ENCODE data around the gene MRM2. TPM values are rescaled to one million over a fixed set of nuclear protein-coding genes. Genes with fewer than 3 reads are reported as not detected.

The MRM2 gene
- total RNA-seq, 6 experiments from 2014 or later = 9.5 to 14.6 (median 11.5) TPM

DNA sequence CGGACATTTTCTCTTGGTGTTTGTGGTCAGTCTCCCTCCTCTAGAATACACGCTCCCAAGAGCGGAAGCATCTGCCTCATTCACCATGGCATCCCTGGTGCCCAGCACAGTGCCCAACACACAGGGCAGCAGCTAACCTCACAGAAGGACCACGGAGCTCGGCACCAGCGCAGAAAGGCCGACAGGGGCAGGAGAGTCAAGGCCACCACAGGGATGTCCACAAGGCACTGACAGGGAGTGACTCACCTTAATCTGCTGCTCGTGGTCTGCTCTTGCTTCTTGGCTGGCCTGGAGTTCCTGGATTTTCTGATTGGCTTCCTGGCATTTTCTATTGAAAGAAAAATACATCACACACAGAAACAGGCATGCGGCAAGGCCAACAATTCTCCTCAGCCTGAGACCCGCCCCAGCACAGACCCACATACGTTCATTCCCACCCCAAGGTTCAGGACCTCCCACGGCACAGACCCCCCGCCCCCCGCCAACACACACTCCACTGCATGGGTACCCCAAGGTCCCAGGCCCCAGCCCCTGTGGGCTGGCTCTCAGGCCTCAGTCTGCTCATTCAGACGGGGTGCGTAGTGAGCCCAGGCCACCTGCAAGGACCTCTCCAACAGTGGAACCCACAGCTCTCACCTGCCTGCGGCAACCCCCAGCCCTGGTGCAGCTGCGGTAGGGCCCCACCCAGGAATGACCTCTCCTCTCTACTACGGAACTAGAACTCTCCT lies 24.1 kb downstream of the MRM2 start:
- WGBS (ENCODE audit: insufficient coverage, low coverage, low lambda C conversion rate, missing lambda C conversion rate) = 86% methylated on average over 11 of the region's 19 CpGs
- Histone ChIP-seq H3K4me3 (no peak overlapping the region), H3K36me3 (peaks cover 0 to 17% (median 0%) of the 10 kb centered on the region in 4 donors), H3K4me1 (no peaks in the 10 kb centered on the region), H3K27me3 (no peaks in the 10 kb centered on the region), H3K27ac (no peak overlapping the region), H3K9me3 (no peaks in the 10 kb centered on the region)
- ATAC-seq (no peak), DNase-seq (no peak)
- intact Hi-C loops (cut with DNase I) = no loop called here
- TF ChIP-seq CTCF (IDR thresholded peaks at IDR 0.05) = no peak

DNA sequence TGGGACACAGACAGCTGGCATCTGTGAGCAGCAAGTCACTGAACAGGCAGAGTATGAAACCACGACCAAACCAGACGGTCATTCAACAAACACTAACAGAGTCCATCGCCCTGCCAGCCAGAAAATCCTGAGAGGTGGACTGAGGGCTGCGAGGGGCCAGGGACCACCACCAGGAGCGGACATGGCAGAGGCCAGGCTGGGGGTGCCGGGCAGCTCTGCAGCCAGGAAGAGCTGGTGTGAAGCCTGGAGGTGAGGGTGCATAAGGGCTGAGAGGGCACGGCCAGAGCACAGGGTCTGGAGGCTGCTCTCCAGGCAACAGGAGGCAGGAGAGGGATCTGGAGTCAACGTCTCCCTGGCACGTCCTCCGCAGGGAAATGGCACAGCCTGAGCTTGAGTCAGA lies 24.8 kb downstream of the MRM2 start:
- intact Hi-C loops (cut with DNase I) = no loop called here

DNA sequence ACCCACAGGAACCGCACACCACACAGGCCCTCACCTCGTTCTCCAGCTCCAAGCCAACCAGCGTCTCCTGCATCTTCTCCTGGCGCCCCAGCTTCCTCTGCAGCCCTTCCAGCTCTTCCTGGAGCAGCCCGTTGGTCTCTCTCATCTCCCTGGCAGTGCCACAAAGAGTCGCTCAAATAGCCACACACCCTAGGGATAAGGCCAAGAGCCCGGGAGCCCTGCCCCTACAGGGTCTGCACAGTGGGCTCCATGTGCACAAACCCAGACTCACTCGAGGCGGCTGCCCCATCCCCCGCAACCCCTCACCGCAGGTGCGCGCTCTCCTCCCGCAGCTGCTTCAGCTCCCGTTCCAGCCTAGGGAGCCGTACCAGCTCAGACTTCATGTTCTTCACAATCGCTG lies 26.2 kb downstream of the MRM2 start:
- intact Hi-C loops (cut with DNase I) = no loop called here
- no peaks in the 10 kb centered on the region for H3K4me1 ChIP-seq
- H3K4me3 ChIP-seq = no peak overlapping the region
- H3K36me3 ChIP-seq = peaks cover 0 to 11% (median 0%) of the 10 kb centered on the region in 4 donors
- DNase-seq = no peak
- H3K27me3 ChIP-seq = no peaks in the 10 kb centered on the region
- H3K9me3 ChIP-seq = no peaks in the 10 kb centered on the region
- ATAC-seq = no peak
- 80% methylated on average over 2 of the region's 17 CpGs for WGBS (ENCODE audit: insufficient coverage, low coverage, low lambda C conversion rate, missing lambda C conversion rate)
- H3K27ac ChIP-seq = no peak overlapping the region
- no peak for TF ChIP-seq CTCF (IDR thresholded peaks at IDR 0.05)
- no peak for TF ChIP-seq POLR2A (IDR thresholded peaks at IDR 0.05)

More for the DNA sequence above, 24.8 kb downstream of the MRM2 start:
- Histone ChIP-seq H3K9me3 (no peaks in the 10 kb centered on the region), H3K4me1 (no peaks in the 10 kb centered on the region), H3K27ac (no peak overlapping the region), H3K27me3 (no peaks in the 10 kb centered on the region), H3K4me3 (no peak overlapping the region), H3K36me3 (peaks cover 0 to 13% (median 0%) of the 10 kb centered on the region in 4 donors)
- 92% methylated on average over 6 of the region's 10 CpGs for WGBS (ENCODE audit: insufficient coverage, low coverage, low lambda C conversion rate, missing lambda C conversion rate)
- no peak for TF ChIP-seq CTCF (IDR thresholded peaks at IDR 0.05)
- no peak for TF ChIP-seq POLR2A (IDR thresholded peaks at IDR 0.05)
- ATAC-seq (no peak), DNase-seq (no peak)

GRCh38 chr7:2214636-2215035 lies 27.4 kb downstream of the MRM2 start:
- Histone ChIP-seq H3K36me3 (peaks cover 0 to 11% (median 0%) of the 10 kb centered on the region in 4 donors), H3K4me3 (no peak overlapping the region), H3K9me3 (no peaks in the 10 kb centered on the region), H3K27ac (no peak overlapping the region), H3K27me3 (no peaks in the 10 kb centered on the region), H3K4me1 (no peaks in the 10 kb centered on the region)
- intact Hi-C loops (cut with DNase I) = no loop called here
- TF ChIP-seq CTCF (IDR thresholded peaks at IDR 0.05) = no peak
- no peak for TF ChIP-seq POLR2A (IDR thresholded peaks at IDR 0.05)
- ATAC-seq = no peak
- 90% methylated on average over 2 of the region's 9 CpGs for WGBS (ENCODE audit: insufficient coverage, low coverage, low lambda C conversion rate, missing lambda C conversion rate)
- DNase-seq = no peak

Data from right lobe of liver (tissue), 6 donors.